Nephron (organoid): ENCODE data around the gene KLK4.

Experiments
- H3K27ac Mint-ChIP-seq, 3 experiments: 2 replicates each; pipeline ENCODE4 v1.8.0; 2020; ENCODE audit warnings: mixed read lengths in 3 of 3, mild to moderate bottlenecking in 2 of 3, moderate library complexity in 1 of 3
- H3K27me3 Mint-ChIP-seq: 2 replicates; pipeline ENCODE4 v1.8.0; 2021; ENCODE audit warnings: low read depth, mild to moderate bottlenecking, moderate library complexity, mixed read lengths
- H3K36me3 Mint-ChIP-seq: 2 replicates; pipeline ENCODE4 v1.8.0; 2020; ENCODE audit warnings: low read depth, mixed read lengths
- H3K4me1 Mint-ChIP-seq: 2 replicates; pipeline ENCODE4 v1.8.0; 2020; ENCODE audit warnings: mixed read lengths
- H3K4me3 Mint-ChIP-seq, 3 experiments: 2 replicates each; pipeline ENCODE4 v1.8.0; 2020; ENCODE audit warnings: mild to moderate bottlenecking in 3 of 3, mixed read lengths in 3 of 3, moderate library complexity in 2 of 3
- H3K9me3 Mint-ChIP-seq: 2 replicates; pipeline ENCODE4 v1.8.0; 2020; ENCODE audit warnings: mixed read lengths
- TF ChIP-seq, protein P1 (sequence below), 3 experiments: fragments of 200-600 bp; sonication (generic); IDR thresholded peaks; one replicate each; pipeline ENCODE4 v1.5.0; 2021; ENCODE audit warnings: antibody characterized with exemption in 3 of 3; ENCODE audit not compliant: unreplicated experiment in 3 of 3

Gene KLK4

GRCh38 chr19:50932018-50932689 lies 21.0 kb upstream of the KLK4 start:
- no peak overlapping the region for H3K4me3 Mint-ChIP-seq
- peaks cover 46% of the 10 kb centered on the region for H3K27me3 Mint-ChIP-seq
- no peaks in the 10 kb centered on the region for H3K36me3 Mint-ChIP-seq
- TF ChIP-seq, protein P1, sequence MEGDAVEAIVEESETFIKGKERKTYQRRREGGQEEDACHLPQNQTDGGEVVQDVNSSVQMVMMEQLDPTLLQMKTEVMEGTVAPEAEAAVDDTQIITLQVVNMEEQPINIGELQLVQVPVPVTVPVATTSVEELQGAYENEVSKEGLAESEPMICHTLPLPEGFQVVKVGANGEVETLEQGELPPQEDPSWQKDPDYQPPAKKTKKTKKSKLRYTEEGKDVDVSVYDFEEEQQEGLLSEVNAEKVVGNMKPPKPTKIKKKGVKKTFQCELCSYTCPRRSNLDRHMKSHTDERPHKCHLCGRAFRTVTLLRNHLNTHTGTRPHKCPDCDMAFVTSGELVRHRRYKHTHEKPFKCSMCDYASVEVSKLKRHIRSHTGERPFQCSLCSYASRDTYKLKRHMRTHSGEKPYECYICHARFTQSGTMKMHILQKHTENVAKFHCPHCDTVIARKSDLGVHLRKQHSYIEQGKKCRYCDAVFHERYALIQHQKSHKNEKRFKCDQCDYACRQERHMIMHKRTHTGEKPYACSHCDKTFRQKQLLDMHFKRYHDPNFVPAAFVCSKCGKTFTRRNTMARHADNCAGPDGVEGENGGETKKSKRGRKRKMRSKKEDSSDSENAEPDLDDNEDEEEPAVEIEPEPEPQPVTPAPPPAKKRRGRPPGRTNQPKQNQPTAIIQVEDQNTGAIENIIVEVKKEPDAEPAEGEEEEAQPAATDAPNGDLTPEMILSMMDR (IDR thresholded peaks at IDR 0.05; ENCODE audit: unreplicated experiment in 3 of 3): no peak
- no peaks in the 10 kb centered on the region for H3K4me1 Mint-ChIP-seq
- no peaks in the 10 kb centered on the region for H3K9me3 Mint-ChIP-seq
- no peak overlapping the region for H3K27ac Mint-ChIP-seq

DNA sequence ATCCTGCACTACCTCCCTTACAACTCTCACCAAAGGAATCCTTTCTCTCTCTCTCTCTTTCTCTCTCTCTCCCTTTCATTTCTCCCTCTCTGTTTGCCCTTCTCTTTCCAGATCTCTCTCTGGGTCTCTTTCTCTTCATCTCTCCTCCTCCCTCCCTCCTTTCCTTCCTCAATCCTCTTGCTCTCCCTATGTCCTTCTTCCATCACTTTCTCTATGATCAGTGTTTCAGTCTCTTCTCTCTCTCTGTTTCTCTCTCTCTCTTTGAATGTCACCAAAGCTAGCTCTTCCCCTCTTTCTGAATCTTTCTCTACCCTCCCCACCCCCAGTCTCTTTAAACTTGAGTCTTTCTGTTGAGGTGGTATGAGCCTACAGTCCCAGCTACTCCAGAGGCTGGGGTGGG lies 19.8 kb upstream of the KLK4 start:
- no peak overlapping the region for H3K27ac Mint-ChIP-seq
- H3K27me3 Mint-ChIP-seq: peaks cover 44% of the 10 kb centered on the region
- TF ChIP-seq, protein P1 (IDR thresholded peaks at IDR 0.05; ENCODE audit: unreplicated experiment in 3 of 3): no peak
- no peaks in the 10 kb centered on the region for H3K4me1 Mint-ChIP-seq
- H3K9me3 Mint-ChIP-seq: no peaks in the 10 kb centered on the region
- H3K36me3 Mint-ChIP-seq: no peaks in the 10 kb centered on the region
- H3K4me3 Mint-ChIP-seq: no peak overlapping the region

DNA sequence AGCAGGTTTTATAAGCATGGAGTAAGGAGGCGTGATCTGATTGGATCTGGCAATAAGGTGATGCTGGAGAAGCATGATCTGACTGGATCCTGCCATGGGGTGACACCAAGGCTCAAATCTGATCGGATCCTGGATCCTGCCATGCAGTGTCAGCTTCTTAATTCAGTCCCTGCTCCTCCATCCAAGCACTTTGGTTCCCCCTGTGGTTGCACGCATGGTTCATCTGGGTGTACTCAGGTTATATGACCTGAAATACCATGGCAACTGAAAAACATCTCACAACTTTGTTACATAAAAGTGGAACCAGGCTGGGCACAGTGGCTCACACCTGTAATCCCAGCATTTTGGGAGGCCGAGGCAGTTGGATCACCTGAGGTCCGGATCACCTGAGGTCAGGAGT lies 17.6 kb upstream of the KLK4 start:
- no peak overlapping the region for H3K27ac Mint-ChIP-seq

GRCh38 chr19:50926144-50926543 lies 14.9 kb upstream of the KLK4 start:
- peaks cover 12% of the 10 kb centered on the region for H3K4me1 Mint-ChIP-seq
- no peaks in the 10 kb centered on the region for H3K36me3 Mint-ChIP-seq
- no peaks in the 10 kb centered on the region for H3K9me3 Mint-ChIP-seq
- no peak overlapping the region for H3K4me3 Mint-ChIP-seq
- H3K27me3 Mint-ChIP-seq: peaks cover 41% of the 10 kb centered on the region
- H3K27ac Mint-ChIP-seq: no peak overlapping the region
- TF ChIP-seq, protein P1 (IDR thresholded peaks at IDR 0.05; ENCODE audit: unreplicated experiment in 3 of 3): no peak

More for the DNA sequence above, 17.6 kb upstream of the KLK4 start:
- no peaks in the 10 kb centered on the region for H3K36me3 Mint-ChIP-seq
- TF ChIP-seq, protein P1 (IDR thresholded peaks at IDR 0.05; ENCODE audit: unreplicated experiment in 3 of 3): no peak
- no peaks in the 10 kb centered on the region for H3K9me3 Mint-ChIP-seq
- H3K4me3 Mint-ChIP-seq: no peak overlapping the region
- no peaks in the 10 kb centered on the region for H3K4me1 Mint-ChIP-seq
- peaks cover 43% of the 10 kb centered on the region for H3K27me3 Mint-ChIP-seq

DNA sequence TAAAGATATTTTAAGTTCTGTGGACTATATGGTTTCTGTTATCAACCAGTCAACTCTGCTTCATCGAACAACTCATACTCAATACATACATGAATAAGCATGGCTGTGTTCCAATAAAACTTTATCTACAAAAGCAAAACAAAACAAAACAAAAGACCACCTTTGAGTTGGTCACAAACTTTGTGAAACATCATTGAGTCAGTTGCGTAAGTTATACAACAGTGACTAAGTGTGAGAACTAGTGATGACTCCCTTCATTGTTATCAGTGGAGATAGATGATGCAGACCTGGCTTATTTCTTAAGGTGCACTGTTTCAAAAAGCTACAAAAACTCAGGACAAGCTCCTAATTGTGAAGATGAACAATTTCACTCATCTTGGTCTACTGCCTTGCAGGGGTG lies 14.5 kb upstream of the KLK4 start:
- H3K9me3 Mint-ChIP-seq: no peaks in the 10 kb centered on the region
- H3K36me3 Mint-ChIP-seq: no peaks in the 10 kb centered on the region
- H3K4me3 Mint-ChIP-seq: no peak overlapping the region
- TF ChIP-seq, protein P1 (IDR thresholded peaks at IDR 0.05; ENCODE audit: unreplicated experiment in 3 of 3): no peak
- peaks cover 39% of the 10 kb centered on the region for H3K27me3 Mint-ChIP-seq
- no peak overlapping the region for H3K27ac Mint-ChIP-seq
- H3K4me1 Mint-ChIP-seq: peaks cover 12% of the 10 kb centered on the region

GRCh38 chr19:50924586-50924985 lies 13.4 kb upstream of the KLK4 start:
- H3K4me1 Mint-ChIP-seq: peaks cover 12% of the 10 kb centered on the region

More at GRCh38 chr19:50924586-50924985, 13.4 kb upstream of the KLK4 start:
- TF ChIP-seq, protein P1 (IDR thresholded peaks at IDR 0.05; ENCODE audit: unreplicated experiment in 3 of 3): no peak
- no peaks in the 10 kb centered on the region for H3K9me3 Mint-ChIP-seq
- no peak overlapping the region for H3K4me3 Mint-ChIP-seq
- no peak overlapping the region for H3K27ac Mint-ChIP-seq
- H3K27me3 Mint-ChIP-seq: peaks cover 42% of the 10 kb centered on the region
- no peaks in the 10 kb centered on the region for H3K36me3 Mint-ChIP-seq
